ENCODE measurements around the gene TLE2.
"Not testable (repeated sequence)": the region's sequence is repeated elsewhere in the genome, so short reads cannot be mapped to it uniquely, and the experiment has no call there.

Gene TLE2

DNA sequence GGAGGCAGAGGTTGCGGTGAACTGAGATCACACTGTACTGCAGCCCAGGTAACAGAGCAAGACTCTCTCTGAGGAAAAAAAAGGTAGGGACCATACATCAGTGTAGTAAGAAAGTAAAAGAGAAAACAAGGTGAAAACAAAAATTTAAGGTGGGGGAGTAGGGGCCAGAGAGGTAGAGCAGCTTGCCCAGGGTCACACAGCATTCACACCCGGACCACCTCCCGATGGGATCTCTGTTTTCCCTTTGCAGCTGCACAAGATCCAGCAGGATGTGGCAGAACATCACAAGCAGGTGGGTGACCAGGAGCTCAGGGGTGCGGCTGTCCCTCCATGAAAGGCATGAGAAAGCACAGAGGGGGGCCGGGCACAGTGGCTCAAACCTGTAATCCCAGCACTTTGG, 47.2 kb downstream of the TLE2 start:
- no peak for DNase-seq

DNA sequence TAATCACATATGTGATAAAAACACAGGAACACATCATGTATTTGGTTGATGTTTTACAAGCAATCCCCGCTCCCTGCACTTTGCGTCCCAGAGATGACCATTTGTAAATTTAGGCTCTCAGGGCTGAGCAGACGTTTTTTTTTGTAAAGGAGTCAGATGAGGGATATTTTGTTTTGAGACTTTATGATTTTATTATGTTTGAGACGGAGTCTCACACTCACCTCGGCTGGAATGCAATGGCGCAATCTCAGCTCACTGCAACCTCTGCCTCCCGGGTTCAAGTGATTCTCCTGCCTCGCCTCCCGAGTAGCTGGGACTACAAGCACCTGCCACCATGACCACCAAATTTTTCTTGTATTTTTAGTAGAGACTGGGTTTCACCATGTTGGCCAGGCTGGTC, 50.3 kb downstream of the TLE2 start:
- DNase-seq = no peak

DNA sequence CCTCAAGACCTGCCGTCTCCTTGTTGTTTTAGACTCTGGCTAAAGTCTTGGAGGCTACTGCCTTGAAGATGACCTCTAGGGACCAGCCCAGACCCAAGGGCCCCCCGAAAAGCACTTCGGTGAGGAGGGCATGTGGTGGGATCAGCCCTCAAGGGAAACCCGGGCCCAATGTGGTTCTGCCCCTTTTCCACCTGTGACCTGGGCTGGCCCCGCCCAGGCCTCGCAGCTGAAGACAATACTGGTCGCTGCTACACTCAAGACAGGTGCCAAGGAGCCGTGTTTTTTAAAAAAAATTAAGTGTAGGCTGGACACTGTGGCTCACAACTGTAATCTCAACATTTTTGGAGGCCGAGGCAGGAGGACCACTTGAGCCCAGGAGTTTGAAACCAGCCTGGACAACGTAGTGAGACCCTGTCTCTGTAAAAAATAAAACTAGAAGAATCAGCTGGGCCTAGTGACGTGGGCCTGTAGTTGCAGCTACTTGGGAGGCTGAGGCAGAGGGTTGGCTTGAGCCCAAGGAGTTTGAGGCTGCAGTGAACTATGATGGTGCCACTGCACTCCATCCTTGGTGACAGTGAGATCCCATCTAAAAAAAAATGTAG, 50.8 kb downstream of the TLE2 start:
- DNase-seq = no peak

- no peak for DNase-seq
These were observed 51.3 kb downstream of the TLE2 start for GRCh38 chr19:2977746-2978138.

GRCh38 chr19:2977001-2977745, 51.9 kb downstream of the TLE2 start, which contains the start of gene TLE6:
Gene TLE6 (plus strand): TSS chr19:2977564. CDS start chr19:2978234, 670 bp downstream.
- DNase-seq = peak; percentile 96

DNA sequence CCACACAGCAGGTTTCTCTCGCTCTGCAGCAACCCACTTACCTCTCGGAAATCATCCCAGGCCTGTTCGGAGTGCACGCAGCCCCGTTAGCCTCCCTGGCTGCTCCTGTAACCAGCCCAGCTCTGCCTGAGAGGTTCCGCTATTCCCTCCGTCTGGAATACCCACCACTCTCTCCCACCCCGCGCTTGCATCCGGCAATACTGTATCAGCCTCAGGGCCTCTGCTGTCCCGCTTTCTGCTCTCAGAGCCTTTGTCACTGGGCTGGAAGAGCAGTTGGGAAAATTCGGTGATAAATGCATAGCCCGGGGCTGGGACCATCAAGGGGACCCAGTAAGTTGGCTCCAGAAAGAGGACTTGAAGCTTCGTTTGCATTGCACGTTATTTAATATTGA, 52.5 kb downstream of the TLE2 start:
- DNase-seq = no peak

GRCh38 chr19:2974342-2975041, 54.6 kb downstream of the TLE2 start:
- no peak for DNase-seq

DNA sequence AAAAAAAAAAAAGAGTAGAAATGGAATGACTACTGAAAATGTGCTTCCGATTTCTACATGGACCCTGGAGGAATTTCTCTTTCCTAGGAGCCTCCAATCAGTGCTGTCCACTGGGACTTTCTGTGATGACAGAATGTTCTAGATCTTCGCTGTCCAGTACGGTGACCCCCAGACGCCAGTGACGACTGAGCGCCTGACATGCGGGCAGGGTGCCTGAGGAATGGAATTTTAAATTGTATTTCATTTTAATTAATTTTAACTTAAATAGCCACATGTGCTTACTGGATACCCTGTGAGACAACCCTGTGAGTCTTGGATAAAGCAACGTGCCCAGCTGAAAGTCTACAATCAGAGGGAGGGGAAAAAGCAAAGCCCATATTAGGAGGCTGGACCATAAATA, 55.9 kb downstream of the TLE2 start:
- no peak for DNase-seq

- no peak for DNase-seq
These were observed 58.8 kb downstream of the TLE2 start for GRCh38 chr19:2970201-2970835.

GRCh38 chr19:2969104-2969504, 60.0 kb downstream of the TLE2 start:
- DNase-seq = peak; percentile 95

DNA sequence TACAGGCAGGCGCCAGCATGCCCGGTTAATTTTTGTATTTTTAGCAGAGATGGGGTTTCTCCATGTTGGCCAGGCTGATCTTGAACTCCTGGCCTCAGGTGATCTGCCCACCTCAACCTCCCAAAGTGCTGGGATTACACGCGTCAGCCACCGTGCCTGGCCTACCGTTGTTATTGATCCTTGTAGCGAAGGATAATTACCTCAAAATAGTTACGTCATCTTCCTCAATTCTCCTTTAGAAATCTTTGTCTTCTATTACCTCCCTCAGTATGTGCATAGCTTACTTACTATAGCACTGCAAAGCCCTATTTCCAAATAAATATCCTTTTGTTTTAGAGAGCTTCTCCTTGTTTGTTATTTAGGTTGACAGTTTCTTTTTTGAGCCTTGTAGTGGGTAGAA, 61.1 kb downstream of the TLE2 start:
- DNase-seq = peak; percentile 58

GRCh38 chr19:2964874-2965273, 64.2 kb downstream of the TLE2 start:
- DNase-seq = no peak

DNA sequence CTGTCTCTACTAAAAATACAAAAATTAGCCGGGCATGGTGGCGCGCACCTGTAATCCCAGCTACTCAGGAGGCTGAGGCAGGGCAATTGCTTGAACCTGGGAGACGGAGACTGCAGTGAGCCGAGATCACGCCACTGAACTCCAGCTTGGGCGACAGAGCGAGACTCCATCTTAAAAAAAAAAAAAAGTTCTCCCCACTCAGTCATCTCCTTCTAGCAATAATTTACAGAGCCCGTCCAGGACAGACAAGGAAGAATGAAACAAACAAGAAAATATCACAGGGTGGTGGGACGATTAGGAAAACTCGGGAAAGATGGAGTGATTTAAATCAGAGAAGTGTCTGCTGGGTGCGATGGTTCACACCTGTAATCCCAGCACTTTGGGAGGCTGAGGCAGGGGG, 65.4 kb downstream of the TLE2 start:
- DNase-seq = not testable (repeated sequence)

DNA sequence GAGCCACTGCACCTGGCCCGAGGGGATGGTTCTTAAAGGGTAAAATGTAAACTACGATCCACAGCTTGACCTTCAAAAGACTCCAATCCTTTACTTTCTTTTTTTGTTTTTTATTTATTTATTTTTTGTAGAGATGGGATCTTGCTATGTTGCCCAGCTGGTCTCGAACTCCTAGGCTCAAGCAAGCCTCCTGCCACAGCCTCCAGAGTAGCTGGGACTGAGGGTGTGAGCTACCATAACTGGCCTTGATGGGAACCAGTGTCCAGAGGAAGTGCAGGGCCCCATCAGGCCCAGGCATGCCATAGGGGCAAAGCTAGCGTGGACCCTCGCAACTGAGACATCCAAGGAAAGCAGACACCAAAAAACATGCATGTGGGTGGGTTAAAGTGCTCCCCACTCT, 66.0 kb downstream of the TLE2 start:
- DNase-seq = no peak

DNA sequence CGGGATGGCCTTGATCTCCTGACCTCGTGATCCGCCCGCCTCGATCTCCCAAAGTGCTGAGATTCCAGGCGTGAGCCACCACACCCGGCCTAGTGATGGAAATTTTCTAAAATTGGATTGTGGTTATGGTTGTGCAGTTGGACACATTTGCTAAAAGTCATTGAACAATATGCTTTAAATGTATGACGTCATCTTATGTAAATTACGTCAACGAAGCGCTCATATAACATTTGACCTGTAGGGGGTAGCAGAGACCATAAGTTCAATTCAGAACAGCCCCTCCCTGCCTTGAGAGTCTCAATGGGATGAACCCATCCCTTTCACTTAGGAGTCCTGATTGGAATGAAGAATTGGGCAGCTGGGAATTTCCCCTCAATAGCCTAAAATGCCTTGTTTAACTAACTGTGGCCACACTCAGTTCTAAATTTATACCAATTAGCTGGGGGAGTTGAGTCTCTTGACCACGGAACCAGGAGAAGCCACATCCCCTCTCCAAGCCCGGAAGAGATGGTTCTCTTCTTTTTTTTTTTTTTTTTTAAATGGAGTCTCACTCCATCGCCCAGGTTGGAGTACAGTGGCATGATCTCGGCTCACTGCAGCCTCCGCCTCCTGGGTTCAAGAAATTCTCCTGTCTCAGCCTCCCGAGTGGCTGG, 66.9 kb downstream of the TLE2 start:
- DNase-seq = peak; percentile 80

- no peak for DNase-seq
These were observed 69.0 kb downstream of the TLE2 start for GRCh38 chr19:2960120-2960519.

- DNase-seq = no peak
These were observed 71.9 kb downstream of the TLE2 start for GRCh38 chr19:2957160-2957559.

GRCh38 chr19:2952953-2953481, 76.1 kb downstream of the TLE2 start:
- no peak for DNase-seq

DNA sequence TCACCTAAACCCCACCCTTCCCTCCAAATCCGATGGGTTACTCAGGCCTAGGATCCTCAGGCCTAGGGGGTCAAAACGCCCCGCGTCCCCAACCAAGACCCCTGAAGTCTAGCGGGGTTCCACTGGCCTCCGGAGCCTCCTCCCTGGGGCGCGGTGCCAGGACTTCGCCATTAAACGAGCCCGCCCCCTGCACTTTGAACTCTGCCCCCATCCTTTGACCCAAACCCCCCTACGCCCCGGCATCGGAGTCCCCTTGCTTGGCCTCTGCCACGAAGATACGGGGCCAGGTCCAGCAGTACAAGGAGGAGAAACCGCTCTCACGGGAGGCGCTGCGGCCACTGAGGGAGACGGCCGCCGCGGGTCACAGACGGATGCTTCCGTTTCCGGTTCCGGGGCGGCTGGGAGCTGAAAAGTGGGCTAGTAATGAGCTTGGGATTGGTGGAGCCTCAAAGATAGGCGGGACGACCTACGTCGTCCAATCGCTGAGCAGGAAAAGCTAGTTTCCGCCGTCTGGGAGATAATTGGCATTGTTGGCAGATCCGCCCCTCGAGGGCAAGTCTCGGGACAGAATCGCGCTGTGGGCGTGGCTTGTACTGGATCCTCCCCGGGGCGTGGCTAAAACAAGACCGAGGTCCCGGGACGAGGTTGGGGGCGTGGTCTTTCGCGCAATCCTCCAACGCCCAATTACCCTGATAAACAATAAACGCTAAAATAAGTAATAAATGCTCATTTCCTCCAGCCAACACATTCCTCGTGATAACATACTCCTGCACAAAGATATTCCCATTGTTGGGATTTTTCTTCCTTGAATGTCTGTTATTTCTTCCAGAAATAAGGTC, 78.6 kb downstream of the TLE2 start:
- DNase-seq = peak; percentile 99

DNA sequence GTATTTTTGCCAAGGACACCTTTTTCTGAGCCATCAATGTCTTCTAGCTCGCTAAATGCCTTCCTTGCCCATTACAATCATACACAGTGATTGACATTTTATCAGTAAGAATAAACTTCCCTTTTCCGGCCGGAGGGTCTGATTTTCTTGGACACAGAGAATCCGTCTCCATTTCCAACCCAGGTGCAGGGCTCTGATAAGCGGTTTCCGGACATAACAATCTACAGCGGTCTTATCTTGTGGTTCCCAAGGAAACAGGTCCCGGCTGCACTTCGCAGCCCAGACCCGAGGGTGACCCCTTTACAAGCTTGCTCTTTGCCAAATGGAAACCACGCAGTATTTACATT, 79.2 kb downstream of the TLE2 start:
- DNase-seq = no peak

All from NCI-H2171 treated with DMSO at 0.1 percent for 48 hours (cell line).